HG02884 (cell line): ENCODE results near the gene EXOG.

Experiments
- ATAC-seq: cut with Tn5 transposase; IDR thresholded peaks from one replicate; pipeline ENCODE4 v1.9.1; 2021; ENCODE audit warnings: mild to moderate bottlenecking, moderate library complexity; ENCODE audit not compliant: unreplicated experiment

The EXOG gene

DNA sequence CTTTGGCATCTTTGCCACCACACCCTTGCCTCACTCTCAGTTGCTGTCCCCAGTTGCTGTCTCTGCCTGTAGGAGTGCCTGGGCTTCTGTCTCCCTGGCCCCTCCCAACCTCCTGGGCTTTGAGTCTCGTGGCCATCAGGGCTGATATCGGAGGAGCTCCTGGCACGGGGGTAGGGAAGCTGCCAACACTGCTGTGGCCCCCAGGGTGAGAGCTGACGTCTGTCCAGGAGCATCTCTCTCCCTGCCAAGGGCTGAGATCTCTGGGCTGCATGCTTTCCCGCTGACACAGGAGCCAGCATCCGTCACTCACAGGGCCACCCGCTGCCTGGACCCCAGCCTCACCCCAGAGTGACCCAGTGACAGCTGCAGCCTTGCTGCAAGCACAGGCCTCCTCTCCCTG lies 47.4 kb downstream of the EXOG start:
- ATAC-seq: no peak

DNA sequence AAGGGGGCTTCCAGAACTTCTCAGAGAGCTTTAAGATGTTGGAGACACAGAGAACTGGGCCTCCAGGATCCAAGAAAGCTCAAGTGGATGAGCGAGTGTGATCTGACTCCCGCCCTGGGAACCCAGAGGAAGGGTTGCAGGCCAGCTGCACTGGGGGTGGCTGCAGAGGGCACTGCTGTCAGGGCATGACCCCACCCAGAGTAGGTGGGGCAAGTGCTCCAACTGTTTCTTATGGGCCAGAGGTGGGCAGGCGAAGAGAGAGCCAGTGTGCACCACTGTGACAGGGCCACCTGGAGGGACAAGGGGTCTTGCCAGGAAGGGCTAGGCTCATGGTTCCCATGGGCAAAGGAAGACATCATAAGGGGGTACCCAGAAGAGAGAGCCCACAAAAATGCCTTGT lies 48.8 kb downstream of the EXOG start:
- ATAC-seq: no peak

DNA sequence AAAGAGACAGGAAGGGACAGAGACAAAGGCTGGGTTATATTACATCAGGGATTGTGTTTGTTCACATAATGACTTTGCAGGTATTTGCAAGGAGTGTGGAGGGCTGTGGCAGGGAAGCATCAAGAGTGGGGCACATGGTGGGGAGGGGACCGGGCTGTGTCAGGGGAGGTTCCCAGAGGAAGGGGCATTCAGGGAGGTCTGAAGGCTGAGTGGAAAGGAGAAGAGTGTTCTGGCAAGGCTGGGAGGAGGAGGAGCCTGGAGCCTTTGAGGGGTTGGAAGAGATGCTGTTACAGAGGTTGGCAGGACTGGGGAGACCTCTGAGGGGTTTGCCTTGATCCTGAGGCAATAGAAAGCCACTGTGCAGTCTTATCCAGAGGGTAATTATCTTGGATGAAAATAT lies 49.4 kb downstream of the EXOG start:
- ATAC-seq: no peak

DNA sequence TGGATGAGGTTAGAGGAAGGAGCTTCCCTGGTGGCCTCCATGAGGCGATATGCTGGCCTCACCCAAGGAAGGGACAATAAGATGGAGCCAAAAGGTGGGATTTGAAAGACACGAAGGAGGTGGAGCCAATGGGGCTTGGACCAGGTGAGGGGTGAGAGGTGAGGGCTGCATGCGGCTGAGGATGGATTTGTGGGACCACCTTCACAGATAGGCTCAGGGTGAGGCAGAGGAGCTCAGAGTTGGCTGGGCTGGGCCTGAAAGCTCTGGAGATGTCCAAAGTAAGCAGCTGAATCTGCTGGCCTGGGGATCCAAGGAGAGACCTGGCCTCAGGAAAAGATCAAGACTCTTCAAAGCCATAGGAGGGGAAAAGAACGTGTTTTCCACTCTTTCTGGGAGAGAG lies 49.8 kb downstream of the EXOG start:
- ATAC-seq: no peak

DNA sequence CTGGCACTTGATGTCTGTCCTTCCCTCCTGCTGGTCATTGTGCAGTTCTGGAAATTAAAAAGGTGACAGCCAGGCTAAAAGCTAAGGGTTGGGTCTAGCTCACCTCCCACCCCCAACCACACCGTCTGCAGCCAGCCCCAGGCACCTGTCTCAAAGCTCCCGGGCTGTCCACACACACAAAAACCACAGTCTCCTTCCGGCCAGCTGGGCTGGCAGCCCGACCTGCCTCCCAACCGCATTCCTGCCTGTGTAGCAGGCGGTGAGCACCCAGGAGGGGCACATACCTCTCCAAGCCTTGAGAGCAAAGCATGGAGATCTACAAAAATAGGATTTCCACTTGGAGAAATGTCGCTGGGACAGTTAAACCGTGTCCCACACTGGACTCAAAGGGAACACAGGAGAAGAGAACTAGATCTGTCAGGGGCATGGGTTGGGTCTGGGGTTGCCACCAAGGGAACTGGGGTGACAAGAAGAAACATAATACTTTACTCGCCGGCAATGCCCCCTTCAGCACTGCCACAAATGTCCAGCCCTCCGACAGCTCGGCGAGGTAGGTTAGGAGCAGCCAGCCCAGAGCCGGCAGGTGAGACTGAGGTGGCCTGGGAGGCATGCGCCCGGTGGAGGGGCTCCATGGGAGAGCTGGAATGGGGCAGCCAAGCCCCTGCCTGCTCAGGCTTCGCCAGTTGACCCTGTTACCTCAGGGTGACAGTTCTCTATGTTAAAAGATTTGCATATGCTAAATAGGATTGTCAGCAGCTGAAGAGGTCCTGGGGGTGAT lies 52.2 kb downstream of the EXOG start:
- ATAC-seq: no peak

DNA sequence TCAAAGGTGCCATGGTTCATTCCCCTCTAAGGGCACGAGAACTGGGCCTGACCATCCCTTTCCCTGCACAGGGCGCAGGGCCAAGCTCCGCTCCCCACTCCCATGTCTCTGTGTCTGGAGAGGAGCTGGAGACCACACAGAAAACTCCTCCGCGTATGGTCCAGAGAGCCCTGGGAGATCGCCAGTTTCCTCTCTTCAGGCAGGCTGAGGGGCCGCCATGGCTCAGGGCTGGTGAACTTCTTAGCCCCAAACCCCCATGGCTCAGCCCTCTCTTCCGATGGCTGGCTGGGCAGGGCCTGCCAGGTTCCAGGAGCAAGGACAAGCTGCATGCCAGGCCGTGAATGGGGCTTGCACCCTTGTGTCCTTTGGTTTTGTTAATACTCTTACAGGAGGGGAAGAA lies 52.9 kb downstream of the EXOG start:
- ATAC-seq: no peak

DNA sequence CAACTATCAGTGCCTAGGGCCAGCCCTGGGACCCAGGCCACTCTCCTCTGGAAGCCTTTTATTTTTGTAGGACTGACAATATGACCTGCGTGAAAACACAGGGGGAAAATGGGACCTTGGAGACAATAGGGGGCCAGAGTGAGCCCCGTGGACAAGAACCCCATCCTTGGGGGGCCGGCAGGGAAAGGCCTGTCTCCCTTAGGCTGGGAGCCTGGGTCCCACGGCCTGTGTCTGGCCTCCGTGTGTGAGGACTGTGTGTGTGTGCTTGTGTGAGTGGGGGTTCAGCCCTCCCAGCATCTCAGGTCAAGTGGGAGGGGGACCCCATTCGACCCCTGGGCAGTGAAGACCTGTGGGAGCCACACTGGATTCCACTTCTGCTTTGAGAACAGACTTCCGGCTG lies 53.3 kb downstream of the EXOG start:
- no peak for ATAC-seq

DNA sequence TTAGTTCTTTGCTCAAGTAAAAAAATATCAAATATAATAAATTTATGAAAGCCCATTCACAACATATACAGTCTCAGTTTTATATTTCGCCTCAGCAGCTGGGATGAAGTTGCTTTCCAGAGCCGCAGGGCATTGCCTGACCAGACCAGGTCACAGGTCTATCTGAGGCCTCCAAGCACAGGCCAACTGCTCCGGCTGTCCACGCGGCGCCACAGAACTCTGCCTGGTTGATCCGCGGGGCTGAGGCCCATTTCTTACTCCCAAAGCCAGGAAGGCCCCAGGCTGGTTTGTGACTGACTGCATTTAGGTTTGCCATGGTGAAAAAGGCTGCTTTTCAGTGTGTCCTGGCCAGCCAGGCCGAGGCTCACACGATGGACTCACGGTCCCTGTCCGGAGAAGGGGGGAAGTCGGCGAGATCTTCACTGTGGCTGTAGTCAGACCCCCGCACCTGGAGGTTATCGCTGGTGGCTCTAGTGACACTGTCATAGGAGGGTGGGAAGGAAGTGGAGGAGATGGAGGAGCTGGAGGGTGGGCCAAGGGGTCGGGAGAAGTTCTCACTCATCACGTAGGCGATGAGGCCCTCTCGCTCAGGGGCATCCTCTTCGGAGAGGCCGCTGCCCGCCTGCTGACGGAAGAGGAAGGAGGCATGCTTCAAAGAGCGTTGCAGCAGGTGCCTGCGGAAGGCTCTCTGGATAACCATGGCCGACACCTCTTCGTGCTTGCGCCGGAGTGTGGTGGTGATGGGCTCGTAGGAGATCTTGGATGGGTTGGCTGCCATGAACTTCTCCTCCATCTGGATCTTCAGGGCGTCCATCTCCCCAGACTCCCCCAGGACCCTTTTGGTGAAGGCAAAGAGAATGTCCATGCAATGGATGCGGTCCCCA lies 54.1 kb downstream of the EXOG start:
- no peak for ATAC-seq

DNA sequence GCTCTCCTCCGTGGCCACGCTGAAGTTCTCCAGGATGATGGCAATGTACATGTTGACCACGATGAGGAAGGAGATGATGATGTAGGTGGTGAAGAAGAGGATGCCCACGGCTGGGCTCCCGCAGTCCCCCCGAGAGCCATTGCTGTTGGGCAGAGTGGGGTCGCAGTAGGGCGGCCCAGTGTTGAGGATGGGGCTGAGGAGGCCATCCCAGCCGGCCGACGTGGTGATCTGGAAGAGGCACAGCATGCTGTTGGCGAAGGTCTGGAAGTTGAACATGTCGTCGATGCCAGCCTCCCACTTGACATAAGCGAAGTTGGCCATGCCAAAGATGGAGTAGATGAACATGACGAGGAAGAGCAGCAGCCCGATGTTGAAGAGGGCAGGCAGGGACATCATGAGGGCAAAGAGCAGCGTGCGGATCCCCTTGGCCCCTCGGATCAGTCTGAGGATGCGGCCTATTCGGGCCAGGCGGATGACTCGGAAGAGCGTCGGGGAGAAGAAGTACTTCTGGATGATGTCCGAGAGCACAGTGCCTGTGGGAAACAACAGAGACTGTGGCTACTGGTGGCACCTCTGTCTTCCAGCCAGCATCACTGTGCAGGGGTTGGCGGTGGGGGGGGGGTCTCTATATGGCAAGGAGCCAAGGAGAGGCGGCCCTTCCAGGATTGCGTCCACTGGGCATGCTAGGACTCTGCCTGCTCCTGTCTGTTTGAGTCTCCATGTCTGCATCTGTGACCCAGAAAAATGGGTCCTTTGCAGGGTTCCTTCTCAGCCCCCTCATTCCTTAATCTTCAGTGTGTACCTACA lies 55.1 kb downstream of the EXOG start:
- ATAC-seq: no peak

DNA sequence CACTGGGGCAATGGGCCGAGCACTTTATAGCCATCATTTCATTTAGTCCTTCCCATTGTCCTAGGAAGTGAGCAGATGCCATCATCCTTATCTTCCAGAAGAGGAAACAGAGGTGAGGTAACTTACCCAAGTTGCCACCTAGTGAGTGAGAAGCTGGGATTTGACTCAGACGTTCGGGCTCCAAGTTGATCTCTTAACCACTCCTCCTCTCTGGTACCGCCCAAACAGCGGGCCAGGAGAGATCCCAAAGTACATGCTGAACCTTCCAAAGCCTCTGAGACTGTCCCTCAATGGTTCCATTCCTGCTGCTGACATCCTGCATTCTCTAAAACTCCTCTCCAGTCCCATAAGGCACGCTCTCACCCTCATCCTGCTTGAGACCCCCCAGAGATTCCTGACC lies 56.2 kb downstream of the EXOG start:
- no peak for ATAC-seq

DNA sequence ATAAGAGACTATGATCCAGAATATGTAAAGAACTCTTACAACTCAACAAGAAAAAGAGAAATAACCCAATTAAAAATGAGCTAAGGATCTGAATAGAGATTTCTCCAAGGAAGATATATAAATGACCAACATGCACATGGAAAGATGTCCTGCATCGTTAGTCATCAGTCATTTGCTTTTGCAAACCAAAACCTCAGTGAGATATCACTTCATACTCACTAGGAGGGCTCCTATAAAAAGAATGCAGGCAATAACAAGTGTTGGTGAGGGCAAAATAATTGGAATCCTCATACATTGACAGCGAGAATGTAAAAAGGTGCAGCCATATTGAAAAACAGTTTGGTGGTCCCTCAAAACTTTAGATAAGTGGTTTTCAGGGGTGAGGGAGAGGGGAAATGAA lies 56.9 kb downstream of the EXOG start:
- ATAC-seq: no peak

DNA sequence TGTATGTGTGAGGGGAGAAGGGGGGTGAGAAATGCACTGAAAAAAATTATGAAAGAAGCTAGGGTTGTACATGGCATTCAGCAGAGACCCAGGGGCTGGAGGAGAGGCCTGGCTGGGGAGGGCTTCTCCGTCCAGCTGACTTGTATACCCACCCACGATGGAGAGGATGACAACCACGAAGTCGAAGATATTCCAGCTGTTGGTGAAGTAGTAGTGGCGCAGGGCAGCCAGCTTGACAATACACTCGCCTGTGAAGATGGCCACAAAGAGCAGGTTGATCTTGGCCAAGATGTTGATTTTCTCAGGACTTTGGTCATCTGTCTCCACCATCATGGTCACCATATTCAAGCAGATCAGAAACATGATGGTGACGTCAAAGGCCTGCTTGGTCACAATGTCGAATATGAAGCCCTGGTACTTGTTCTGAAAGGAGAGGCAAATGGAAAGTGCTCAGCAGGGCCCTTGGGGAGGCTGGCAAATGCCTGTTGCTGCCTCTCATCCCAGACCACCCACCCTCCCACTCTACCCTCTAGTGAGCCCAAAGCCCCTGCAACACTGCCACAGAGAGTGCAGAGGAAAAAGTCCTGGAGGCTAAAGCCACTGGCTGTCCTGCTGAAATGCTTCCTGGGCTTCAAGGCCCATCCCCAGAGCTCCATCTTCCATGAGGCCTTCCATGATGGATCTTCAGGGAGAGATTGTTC lies 58.1 kb downstream of the EXOG start:
- ATAC-seq: no peak

DNA sequence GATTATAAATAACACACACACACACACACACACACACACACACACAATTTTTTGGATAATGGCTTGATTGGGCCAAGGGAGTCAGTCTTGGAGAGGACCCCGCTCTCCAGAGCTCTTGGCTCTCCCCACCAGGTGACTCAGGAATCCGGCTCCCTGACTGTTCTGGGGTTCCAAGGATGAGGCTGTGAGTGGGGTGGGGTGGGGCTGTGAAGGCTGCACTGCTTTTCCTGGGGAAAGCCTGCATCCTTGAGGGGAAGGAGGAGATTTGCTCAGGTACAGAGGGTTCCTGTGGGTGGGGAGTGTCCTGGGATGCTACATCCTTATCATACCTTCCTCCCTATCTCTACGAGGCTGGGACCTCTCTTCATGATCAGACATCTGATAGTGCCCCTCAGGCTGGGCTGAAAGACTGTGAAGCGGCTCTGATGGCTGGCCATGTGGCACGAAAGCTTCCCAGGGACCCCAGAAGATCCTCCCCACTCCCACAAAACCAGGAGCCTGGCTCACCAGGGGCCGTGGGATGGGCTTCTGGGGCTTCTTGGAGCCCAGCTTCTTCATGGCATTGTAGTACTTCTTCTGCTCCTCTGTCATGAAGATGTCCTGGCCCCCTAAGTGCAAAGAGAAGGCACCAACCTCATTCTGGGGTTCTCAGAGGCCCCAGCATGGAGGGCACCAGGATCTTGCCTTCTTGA lies 59.2 kb downstream of the EXOG start:
- no peak for ATAC-seq

DNA sequence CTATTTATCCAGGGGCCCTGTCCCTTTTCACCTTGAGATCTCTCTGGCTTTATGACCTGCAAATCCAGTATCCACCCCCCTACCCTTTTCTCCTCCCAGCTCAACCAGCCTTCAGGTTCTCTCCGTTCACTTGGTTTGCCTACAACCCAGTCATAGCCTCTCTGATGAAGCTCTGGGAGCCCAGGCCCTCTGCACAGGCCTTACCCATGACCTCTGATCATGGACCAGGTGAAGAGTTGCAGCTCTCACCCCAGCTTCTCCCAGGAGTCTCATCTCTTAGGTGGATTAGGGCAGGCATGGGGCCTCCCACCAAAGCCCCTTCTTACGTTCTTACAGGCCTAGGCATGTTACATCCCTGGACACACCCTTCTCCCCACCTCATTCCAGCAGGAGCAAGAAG lies 59.8 kb downstream of the EXOG start:
- ATAC-seq: no peak

DNA sequence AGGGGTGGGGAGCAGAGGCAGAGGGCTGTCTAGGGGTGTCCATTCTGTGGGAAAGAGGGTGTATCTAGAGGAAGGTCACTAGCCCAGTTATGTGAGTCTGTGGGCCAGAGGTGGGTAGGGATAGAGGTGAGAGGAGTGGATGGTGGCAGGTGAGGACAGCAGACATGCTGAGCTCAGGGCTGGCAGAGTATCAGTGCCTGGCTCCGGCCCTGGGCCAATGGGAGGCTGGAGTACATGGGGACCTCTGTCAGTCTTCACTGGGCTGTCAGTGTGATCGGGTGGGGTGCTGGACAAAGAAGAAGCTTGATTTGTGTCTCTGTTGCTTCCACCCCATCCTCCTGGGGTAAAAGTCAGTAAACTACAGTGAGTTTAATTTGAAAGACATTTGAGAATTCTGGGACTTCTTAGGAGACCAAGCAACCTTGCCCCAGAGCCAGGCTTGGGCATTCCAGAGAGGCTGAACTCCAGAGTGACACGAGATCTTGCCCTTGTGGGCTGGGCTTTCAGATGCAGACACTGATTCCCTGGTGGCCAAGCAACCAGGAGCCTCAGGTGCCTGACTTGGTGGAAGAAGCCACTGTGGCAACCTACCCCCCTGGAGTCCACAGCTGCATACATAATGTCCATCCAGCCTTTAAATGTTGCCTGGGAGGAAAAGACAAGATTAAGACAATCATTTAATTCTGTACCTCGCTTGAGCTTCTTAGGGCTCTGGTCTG lies 60.7 kb downstream of the EXOG start:
- ATAC-seq: no peak

DNA sequence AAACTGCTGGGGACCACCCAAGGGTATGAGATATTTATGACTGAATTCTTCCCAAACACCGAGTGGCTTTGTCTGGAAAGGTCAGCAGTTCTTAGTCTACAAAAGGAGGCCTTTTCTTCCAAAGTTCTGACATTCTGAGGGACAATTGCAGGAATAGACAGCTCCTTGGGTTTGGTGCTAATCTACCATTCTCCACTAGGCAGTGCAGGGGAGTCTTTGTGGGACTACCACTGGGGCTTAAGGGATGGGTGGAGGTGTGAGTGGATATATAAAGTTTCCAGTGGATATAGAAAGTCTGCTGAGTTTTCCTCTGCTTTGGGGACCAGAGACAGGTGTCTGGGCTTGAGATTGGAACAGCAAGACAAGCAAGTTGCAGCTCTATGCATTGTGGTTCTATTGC lies 62.7 kb downstream of the EXOG start:
- no peak for ATAC-seq

DNA sequence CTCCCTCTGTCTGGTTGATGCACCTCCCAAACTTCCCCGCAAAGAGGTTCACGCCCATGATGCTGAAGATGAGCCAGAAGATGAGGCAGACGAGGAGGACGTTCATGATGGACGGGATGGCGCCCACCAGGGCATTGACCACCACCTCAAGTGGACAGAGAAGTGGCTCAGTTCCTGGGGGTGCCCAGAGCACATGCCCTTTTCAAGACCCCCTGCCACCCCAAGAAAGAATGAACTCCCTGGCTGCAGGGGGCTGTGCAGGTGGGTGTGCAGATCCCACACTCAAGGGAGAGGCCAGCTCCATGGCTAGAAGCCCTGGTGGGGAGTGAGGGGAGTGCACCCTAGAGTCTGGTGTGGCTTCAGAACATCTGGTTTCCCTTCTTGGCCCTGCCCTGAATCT lies 64.1 kb downstream of the EXOG start:
- ATAC-seq: no peak

DNA sequence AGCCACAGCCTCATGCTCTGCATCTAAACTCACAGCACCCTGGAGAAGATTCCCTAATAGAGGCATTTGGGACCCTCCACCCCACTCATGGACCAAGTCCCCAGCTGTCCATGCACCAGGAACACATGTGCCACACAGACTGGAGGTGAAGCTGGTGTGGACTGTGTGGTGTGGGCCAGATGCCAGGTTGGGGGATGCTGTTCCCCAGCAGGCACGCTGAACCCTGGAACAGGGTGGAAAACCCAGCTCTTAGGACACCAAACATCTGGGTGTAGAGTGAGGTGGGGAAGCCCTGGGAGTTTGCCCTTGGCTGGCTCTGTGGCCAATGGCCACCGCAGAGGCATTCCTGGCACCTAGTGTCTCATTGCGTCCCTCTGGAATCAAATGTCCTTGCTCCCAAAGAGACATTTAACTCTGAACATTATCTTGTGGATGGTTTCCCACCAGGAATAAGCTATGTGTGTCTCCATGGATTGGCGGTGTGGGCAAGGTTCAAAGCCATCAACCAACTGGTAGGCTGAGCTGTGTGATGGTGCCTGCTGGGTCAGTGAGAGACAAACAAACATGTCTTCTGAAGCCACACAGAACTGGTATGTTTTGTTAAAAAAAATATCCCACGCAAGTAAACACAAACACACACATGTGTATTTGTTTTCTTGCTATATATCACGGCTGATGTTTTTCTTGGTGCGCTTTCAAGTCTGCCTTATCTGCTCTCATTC lies 65.0 kb downstream of the EXOG start:
- no peak for ATAC-seq
